GM23338 (cell line): ENCODE data around the gene RBAK.
"Not testable (repeated sequence)": the region's sequence is repeated elsewhere in the genome, so short reads cannot be mapped to it uniquely, and the experiment has no call there.

ENCODE experiments used
- CREB1 ChIP-seq: fragments of 250-450 bp; sonication (Bioruptor Pico); IDR thresholded peaks from 2 replicates; pipeline ENCODE4 v1.5.0; 2020; ENCODE audit warnings: low read depth, mild to moderate bottlenecking, moderate library complexity
- EZH2 ChIP-seq: fragments of 200-600 bp; sonication (generic); IDR thresholded peaks from one replicate; pipeline ENCODE4 v1.8.0; 2017; ENCODE audit warnings: antibody characterized with exemption, mild to moderate bottlenecking, low read depth; ENCODE audit not compliant: unreplicated experiment
- JUNB ChIP-seq: IDR thresholded peaks from one replicate; pipeline ENCODE4 v1.6.1; 2016; ENCODE audit warnings: antibody characterized with exemption; ENCODE audit not compliant: unreplicated experiment
- NANOG ChIP-seq: IDR thresholded peaks from 2 replicates; pipeline ENCODE4 v1.6.1; 2016; ENCODE audit warnings: antibody characterized with exemption, borderline replicate concordance
- POLR2AphosphoS5 ChIP-seq: IDR thresholded peaks from 2 replicates; pipeline ENCODE4 v1.6.1; 2016; ENCODE audit warnings: antibody characterized with exemption, low read depth
- TF ChIP-seq, protein P1 (sequence below), 2 experiments: fragments of 200-600 bp in 1 of 2; sonication (generic) in 1 of 2; conservative IDR thresholded peaks; 2 replicates each; pipeline versions ENCODE4 v1.5.1 to v1.6.1; 2016 to 2017; ENCODE audit warnings: antibody characterized with exemption in 2 of 2, low read depth in 2 of 2, mild to moderate bottlenecking in 2 of 2, moderate library complexity in 1 of 2
- TF ChIP-seq, protein P2 (sequence below): IDR thresholded peaks from one replicate; pipeline ENCODE4 v1.6.1; 2018; ENCODE audit warnings: antibody characterized with exemption; ENCODE audit not compliant: unreplicated experiment

DNA sequence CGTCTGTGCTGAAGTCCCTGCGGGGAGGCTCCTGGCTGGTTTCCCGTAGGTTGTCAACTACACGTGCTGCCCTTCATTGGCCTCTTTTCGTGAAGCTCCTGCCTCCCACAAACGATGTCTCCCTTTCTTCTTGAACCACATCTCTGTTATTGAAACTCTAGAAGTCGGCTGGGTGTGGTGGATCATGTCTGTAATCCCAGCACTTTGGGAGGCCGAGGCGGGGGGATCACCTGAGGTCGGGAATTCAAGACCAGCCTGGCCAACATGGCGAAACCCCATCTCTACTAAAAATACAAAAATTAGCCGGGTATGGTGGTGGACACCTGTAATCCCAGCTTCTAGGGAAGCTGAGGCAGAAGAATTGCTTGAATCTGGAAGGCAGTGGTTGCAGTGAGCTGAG is 28.0 kb upstream of the RBAK start:
- TF ChIP-seq, protein P1, sequence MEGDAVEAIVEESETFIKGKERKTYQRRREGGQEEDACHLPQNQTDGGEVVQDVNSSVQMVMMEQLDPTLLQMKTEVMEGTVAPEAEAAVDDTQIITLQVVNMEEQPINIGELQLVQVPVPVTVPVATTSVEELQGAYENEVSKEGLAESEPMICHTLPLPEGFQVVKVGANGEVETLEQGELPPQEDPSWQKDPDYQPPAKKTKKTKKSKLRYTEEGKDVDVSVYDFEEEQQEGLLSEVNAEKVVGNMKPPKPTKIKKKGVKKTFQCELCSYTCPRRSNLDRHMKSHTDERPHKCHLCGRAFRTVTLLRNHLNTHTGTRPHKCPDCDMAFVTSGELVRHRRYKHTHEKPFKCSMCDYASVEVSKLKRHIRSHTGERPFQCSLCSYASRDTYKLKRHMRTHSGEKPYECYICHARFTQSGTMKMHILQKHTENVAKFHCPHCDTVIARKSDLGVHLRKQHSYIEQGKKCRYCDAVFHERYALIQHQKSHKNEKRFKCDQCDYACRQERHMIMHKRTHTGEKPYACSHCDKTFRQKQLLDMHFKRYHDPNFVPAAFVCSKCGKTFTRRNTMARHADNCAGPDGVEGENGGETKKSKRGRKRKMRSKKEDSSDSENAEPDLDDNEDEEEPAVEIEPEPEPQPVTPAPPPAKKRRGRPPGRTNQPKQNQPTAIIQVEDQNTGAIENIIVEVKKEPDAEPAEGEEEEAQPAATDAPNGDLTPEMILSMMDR (conservative IDR thresholded peaks at IDR 0.05; ENCODE audit: low read depth in 2 of 2): not testable (repeated sequence)
- not testable (repeated sequence) for TF ChIP-seq POLR2AphosphoS5; EZH2; NANOG; JUNB; CREB1 (CRISPR knock-in tag)
- TF ChIP-seq, protein P2, sequence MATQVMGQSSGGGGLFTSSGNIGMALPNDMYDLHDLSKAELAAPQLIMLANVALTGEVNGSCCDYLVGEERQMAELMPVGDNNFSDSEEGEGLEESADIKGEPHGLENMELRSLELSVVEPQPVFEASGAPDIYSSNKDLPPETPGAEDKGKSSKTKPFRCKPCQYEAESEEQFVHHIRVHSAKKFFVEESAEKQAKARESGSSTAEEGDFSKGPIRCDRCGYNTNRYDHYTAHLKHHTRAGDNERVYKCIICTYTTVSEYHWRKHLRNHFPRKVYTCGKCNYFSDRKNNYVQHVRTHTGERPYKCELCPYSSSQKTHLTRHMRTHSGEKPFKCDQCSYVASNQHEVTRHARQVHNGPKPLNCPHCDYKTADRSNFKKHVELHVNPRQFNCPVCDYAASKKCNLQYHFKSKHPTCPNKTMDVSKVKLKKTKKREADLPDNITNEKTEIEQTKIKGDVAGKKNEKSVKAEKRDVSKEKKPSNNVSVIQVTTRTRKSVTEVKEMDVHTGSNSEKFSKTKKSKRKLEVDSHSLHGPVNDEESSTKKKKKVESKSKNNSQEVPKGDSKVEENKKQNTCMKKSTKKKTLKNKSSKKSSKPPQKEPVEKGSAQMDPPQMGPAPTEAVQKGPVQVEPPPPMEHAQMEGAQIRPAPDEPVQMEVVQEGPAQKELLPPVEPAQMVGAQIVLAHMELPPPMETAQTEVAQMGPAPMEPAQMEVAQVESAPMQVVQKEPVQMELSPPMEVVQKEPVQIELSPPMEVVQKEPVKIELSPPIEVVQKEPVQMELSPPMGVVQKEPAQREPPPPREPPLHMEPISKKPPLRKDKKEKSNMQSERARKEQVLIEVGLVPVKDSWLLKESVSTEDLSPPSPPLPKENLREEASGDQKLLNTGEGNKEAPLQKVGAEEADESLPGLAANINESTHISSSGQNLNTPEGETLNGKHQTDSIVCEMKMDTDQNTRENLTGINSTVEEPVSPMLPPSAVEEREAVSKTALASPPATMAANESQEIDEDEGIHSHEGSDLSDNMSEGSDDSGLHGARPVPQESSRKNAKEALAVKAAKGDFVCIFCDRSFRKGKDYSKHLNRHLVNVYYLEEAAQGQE: not testable (repeated sequence)
